Astrocyte (in vitro differentiated cells and primary cell): ENCODE data around the gene HBA1. TPM values are rescaled to one million over a fixed set of nuclear protein-coding genes. Genes with fewer than 3 reads are reported as not detected.

ENCODE experiments used
- DNase-seq: peaks from one replicate; pipeline ENCODE4 v3.0.0-alpha.2; 2010; ENCODE audit warnings: low read depth
- FAIRE-seq: peaks from 2 replicates; lab custom pipeline; 2011; peaks lifted over from hg19 to GRCh38; lab: Jason Lieb, UNC
- H2AFZ ChIP-seq: 2 replicates; pipeline ENCODE4 v1.6.0; 2012; ENCODE audit warnings: low read depth, low read length, inconsistent platforms
- H3K27ac ChIP-seq: 2 replicates; pipeline ENCODE4 v1.5.1; 2011; ENCODE audit warnings: low read depth, low read length, inconsistent platforms
- H3K27me3 ChIP-seq: 2 replicates; pipeline ENCODE4 v1.6.0; 2011; ENCODE audit warnings: low read length, inconsistent platforms; ENCODE audit not compliant: insufficient read depth
- H3K36me3 ChIP-seq: 2 replicates; pipeline ENCODE4 v1.5.1; 2011; ENCODE audit warnings: low read length, inconsistent platforms; ENCODE audit not compliant: insufficient read depth
- H3K4me1 ChIP-seq: 2 replicates; pipeline ENCODE4 v1.5.1; 2011; ENCODE audit warnings: low read length, inconsistent platforms; ENCODE audit not compliant: insufficient read depth
- H3K4me2 ChIP-seq: 2 replicates; pipeline ENCODE4 v1.6.0; 2012; ENCODE audit warnings: low read length, inconsistent platforms
- H3K4me3 ChIP-seq: 2 replicates; pipeline ENCODE4 v1.5.1; 2011; ENCODE audit warnings: low read depth, mild to moderate bottlenecking, low read length, inconsistent platforms; ENCODE audit not compliant: insufficient read depth
- H3K79me2 ChIP-seq: 2 replicates; pipeline ENCODE4 v1.6.0; 2012; ENCODE audit warnings: mild to moderate bottlenecking, low read length, inconsistent platforms; ENCODE audit not compliant: insufficient read depth
- H3K9ac ChIP-seq: 2 replicates; pipeline ENCODE4 v1.6.0; 2012; ENCODE audit warnings: mild to moderate bottlenecking, low read length, inconsistent platforms
- H3K9me3 ChIP-seq: 2 replicates; pipeline ENCODE4 v1.5.1; 2012; ENCODE audit warnings: low read depth, mild to moderate bottlenecking, low read length, inconsistent platforms; ENCODE audit not compliant: insufficient read depth
- H4K20me1 ChIP-seq: 2 replicates; pipeline ENCODE4 v1.6.0; 2012; ENCODE audit warnings: low read length, inconsistent platforms; ENCODE audit not compliant: insufficient read depth
- H3K27ac Mint-ChIP-seq: one replicate; pipeline ENCODE4 v1.8.0; 2021; ENCODE audit warnings: mild to moderate bottlenecking, mixed read lengths; ENCODE audit not compliant: unreplicated experiment
- H3K27me3 Mint-ChIP-seq: one replicate; pipeline ENCODE4 v1.8.0; 2021; ENCODE audit warnings: low read depth, mixed read lengths; ENCODE audit not compliant: unreplicated experiment
- H3K36me3 Mint-ChIP-seq: one replicate; pipeline ENCODE4 v1.8.0; 2021; ENCODE audit warnings: low read depth, mixed read lengths; ENCODE audit not compliant: unreplicated experiment
- H3K4me1 Mint-ChIP-seq: one replicate; pipeline ENCODE4 v1.8.0; 2021; ENCODE audit warnings: low read depth, mixed read lengths; ENCODE audit not compliant: unreplicated experiment
- H3K4me3 Mint-ChIP-seq: one replicate; pipeline ENCODE4 v1.8.0; 2021; ENCODE audit warnings: mild to moderate bottlenecking, moderate library complexity, mixed read lengths; ENCODE audit not compliant: unreplicated experiment
- H3K9me3 Mint-ChIP-seq: one replicate; pipeline ENCODE4 v1.8.0; 2021; ENCODE audit warnings: mild to moderate bottlenecking, mixed read lengths; ENCODE audit not compliant: unreplicated experiment
- EZH2 ChIP-seq: IDR thresholded peaks from 2 replicates; pipeline ENCODE4 v1.6.1; 2012; ENCODE audit warnings: mild to moderate bottlenecking, low read length, inconsistent platforms; ENCODE audit not compliant: insufficient read depth
- total RNA-seq: library from RNA; stranded (reverse); gene quantifications from 2 replicates; pipeline ENCODE4 v1.2.1, GENCODE V29; 2021
- TF ChIP-seq, protein P1 (sequence below): IDR thresholded peaks from 2 replicates; pipeline ENCODE4 v1.5.1; 2011; ENCODE audit warnings: low read depth, mild to moderate bottlenecking, inconsistent platforms, low read length, moderate library complexity; ENCODE audit not compliant: insufficient read depth

HBA1 gene
- total RNA-seq, 1 donor from 2014 or later: not detected

DNA sequence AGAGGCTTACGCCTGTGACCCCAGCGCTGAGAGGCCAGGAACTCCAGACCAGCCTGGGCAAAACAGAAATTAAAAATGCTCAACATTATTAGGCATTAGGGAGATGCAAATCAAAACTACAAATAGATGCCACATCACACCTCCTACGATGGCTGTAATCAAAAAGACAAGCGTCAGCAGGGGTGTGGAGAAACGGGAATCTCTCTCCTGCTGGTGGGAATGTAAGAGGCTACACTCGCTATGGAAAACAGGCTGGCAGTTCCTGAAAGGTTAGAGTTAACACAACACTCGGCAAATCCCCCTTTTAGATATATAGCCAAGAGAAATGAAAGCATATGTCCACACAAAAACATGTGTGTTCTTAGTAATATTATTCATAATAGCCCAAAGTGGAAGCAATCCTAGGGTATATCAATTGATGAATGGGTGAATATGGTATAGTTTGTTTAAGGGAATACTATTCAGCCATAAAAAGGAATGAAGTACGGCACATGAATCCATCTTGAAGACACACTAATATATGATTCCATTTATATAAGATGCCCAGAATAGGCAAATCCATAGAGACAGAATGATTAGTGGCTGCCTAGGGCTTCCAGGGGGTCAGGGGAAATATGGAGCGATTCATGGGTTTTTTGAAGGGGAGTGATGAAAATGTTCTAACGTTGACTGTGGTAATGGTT lies 36.2 kb upstream of the HBA1 start:
- H3K9me3 ChIP-seq: no peaks in the 10 kb centered on the region
- H3K4me2 ChIP-seq: no peak overlapping the region
- Mint-ChIP-seq H3K27me3 (peaks cover 5% of the 10 kb centered on the region), H3K36me3 (no peaks in the 10 kb centered on the region), H3K4me1 (peaks cover 13% of the 10 kb centered on the region), H3K4me3 (no peak overlapping the region), H3K27ac (no peak overlapping the region), H3K9me3 (no peaks in the 10 kb centered on the region)
- FAIRE-seq (no peak), DNase-seq (no peak)
- no peak overlapping the region for H3K9ac ChIP-seq
- peaks cover 25% of the 10 kb centered on the region for H3K79me2 ChIP-seq
- TF ChIP-seq, protein P1, sequence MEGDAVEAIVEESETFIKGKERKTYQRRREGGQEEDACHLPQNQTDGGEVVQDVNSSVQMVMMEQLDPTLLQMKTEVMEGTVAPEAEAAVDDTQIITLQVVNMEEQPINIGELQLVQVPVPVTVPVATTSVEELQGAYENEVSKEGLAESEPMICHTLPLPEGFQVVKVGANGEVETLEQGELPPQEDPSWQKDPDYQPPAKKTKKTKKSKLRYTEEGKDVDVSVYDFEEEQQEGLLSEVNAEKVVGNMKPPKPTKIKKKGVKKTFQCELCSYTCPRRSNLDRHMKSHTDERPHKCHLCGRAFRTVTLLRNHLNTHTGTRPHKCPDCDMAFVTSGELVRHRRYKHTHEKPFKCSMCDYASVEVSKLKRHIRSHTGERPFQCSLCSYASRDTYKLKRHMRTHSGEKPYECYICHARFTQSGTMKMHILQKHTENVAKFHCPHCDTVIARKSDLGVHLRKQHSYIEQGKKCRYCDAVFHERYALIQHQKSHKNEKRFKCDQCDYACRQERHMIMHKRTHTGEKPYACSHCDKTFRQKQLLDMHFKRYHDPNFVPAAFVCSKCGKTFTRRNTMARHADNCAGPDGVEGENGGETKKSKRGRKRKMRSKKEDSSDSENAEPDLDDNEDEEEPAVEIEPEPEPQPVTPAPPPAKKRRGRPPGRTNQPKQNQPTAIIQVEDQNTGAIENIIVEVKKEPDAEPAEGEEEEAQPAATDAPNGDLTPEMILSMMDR: no peak
- no peak for TF ChIP-seq EZH2
- no peaks in the 10 kb centered on the region for H3K27me3 ChIP-seq
- no peak overlapping the region for H2AFZ ChIP-seq
- H3K4me1 ChIP-seq: no peaks in the 10 kb centered on the region
- no peaks in the 10 kb centered on the region for H3K36me3 ChIP-seq
- no peak overlapping the region for H3K27ac ChIP-seq
- H4K20me1 ChIP-seq: no peaks in the 10 kb centered on the region
- H3K4me3 ChIP-seq: no peak overlapping the region

DNA sequence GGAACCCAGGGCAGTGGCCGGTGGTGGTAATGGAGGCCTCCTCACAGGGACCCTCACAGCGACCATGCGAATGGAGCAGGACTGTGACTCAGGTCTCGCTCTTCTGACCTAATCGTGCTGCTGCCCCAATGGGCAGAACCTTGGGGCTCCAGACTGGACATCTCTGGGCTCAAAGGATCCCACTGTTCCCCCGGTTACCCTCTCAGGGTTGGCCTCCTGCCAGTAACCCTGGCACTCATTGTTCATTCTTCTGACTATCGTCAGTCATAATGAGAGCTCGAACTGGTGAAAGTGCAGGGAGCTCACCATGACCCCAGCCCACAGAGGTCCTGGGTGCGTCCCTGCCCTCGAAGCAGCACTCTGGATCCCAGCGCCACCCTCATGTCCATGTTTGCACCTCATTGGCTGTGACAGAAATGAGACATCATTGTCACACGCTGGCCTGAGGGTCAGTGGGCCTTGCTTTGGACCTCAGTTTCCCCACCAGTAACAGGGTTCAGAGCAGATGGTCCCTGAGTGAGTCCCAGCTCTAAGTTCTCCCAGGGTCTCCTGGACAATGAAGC lies 34.0 kb upstream of the HBA1 start:
- Histone ChIP-seq H3K27ac (no peak overlapping the region), H3K4me1 (no peaks in the 10 kb centered on the region), H3K9ac (no peak overlapping the region), H3K4me2 (no peak overlapping the region), H3K79me2 (peaks cover 6% of the 10 kb centered on the region), H4K20me1 (no peaks in the 10 kb centered on the region), H3K9me3 (no peaks in the 10 kb centered on the region), H2AFZ (no peak overlapping the region), H3K36me3 (no peaks in the 10 kb centered on the region), H3K4me3 (no peak overlapping the region), H3K27me3 (peaks cover 3% of the 10 kb centered on the region)
- Mint-ChIP-seq H3K9me3 (no peaks in the 10 kb centered on the region), H3K4me1 (peaks cover 13% of the 10 kb centered on the region), H3K36me3 (no peaks in the 10 kb centered on the region), H3K27me3 (peaks cover 11% of the 10 kb centered on the region), H3K4me3 (no peak overlapping the region), H3K27ac (no peak overlapping the region)
- TF ChIP-seq EZH2: no peak
- TF ChIP-seq, protein P1: no peak
- no peak for DNase-seq
- FAIRE-seq: no peak

DNA sequence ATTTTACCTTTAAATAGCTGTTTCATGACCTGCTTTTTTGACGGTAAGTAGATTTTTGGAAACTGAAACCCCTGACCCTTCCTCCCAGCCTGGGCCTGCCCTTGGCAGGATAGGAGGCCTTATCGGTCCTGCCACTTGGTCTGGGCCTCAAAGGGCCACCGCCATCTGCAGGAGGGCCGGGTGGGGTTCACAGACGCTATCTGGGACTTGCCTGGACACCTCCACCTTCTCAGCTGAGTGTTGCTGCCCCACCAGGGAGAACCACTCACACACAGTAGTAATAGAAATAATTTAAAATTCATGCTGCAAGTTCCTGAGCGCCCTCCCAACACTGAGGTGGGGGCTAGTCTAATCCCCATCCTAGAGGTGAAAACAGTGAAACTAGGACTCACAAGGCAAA lies 33.4 kb upstream of the HBA1 start:
- no peaks in the 10 kb centered on the region for H4K20me1 ChIP-seq
- H2AFZ ChIP-seq: no peak overlapping the region
- H3K27ac ChIP-seq: no peak overlapping the region
- no peak overlapping the region for H3K9ac ChIP-seq
- TF ChIP-seq EZH2: no peak
- TF ChIP-seq, protein P1: no peak
- no peak overlapping the region for H3K4me3 ChIP-seq
- Mint-ChIP-seq H3K27me3 (peaks cover 11% of the 10 kb centered on the region), H3K4me3 (peak overlapping the region; percentile 40), H3K4me1 (peaks cover 13% of the 10 kb centered on the region), H3K9me3 (no peaks in the 10 kb centered on the region), H3K36me3 (no peaks in the 10 kb centered on the region), H3K27ac (peak overlapping the region; percentile 26)
- no peak overlapping the region for H3K4me2 ChIP-seq
- H3K79me2 ChIP-seq: peaks cover under 1% of the 10 kb centered on the region
- peaks cover 3% of the 10 kb centered on the region for H3K27me3 ChIP-seq
- no peaks in the 10 kb centered on the region for H3K4me1 ChIP-seq
- FAIRE-seq (no peak), DNase-seq (no peak)
- H3K9me3 ChIP-seq: no peaks in the 10 kb centered on the region
- H3K36me3 ChIP-seq: no peaks in the 10 kb centered on the region
